Esophagus squamous epithelium (tissue), 5 donors: ENCODE data around the gene SLC26A2. TPM values are rescaled to one million over a fixed set of nuclear protein-coding genes. Genes with fewer than 3 reads are reported as not detected.
A peak's percentile ranks its signal among the peaks of the same experiment; 100 is the strongest.

Experiments
- DNase-seq: peaks from one replicate; lab custom pipeline; 2025; lab: John Stamatoyannopoulos, UW
- H3K27ac ChIP-seq, 4 donors: fragments of 200-600 bp; sonication (generic); one replicate each; pipeline ENCODE4 v1.5.1; 2016 to 2019; ENCODE audit warnings: mild to moderate bottlenecking in 1 of 4
- H3K27me3 ChIP-seq, 4 donors: fragments of 200-600 bp; sonication (generic); 1 replicate in 3 of 4; 2 replicates in 1 of 4; pipeline versions ENCODE4 v1.5.1 to v1.6.0; 2017 to 2021; ENCODE audit warnings: antibody characterized with exemption in 1 of 4
- H3K36me3 ChIP-seq, 3 donors: fragments of 200-600 bp; sonication (generic); one replicate each; pipeline ENCODE4 v1.5.1; 2016 to 2019
- H3K4me1 ChIP-seq, 3 donors: fragments of 200-600 bp; sonication (generic); one replicate each; pipeline ENCODE4 v1.5.1; 2017 to 2019
- H3K4me3 ChIP-seq, 4 donors: fragments of 200-600 bp; sonication (generic); 1 replicate in 3 of 4; 2 replicates in 1 of 4; pipeline ENCODE4 v1.5.1; 2016 to 2019; ENCODE audit warnings: mild to moderate bottlenecking in 2 of 4, moderate library complexity in 1 of 4
- H3K9me3 ChIP-seq, 3 donors: fragments of 200-600 bp; sonication (generic); one replicate each; pipeline ENCODE4 v1.5.1; 2016 to 2019
- CTCF ChIP-seq, 6 experiments: fragments of 450-650 bp in 4 of 6; fragments of 200-600 bp in 2 of 6; sonication (generic) in 2 of 6; IDR thresholded peaks; one replicate each; pipeline ENCODE4 v1.5.1; 2016 to 2019; ENCODE audit warnings: antibody characterized with exemption in 6 of 6, mild to moderate bottlenecking in 4 of 6, moderate library complexity in 4 of 6
- POLR2A ChIP-seq, 4 donors: fragments of 450-650 bp; IDR thresholded peaks; one replicate each; pipeline ENCODE4 v1.6.1; 2017; ENCODE audit warnings: antibody characterized with exemption in 4 of 4, mild to moderate bottlenecking in 4 of 4, moderate library complexity in 3 of 4
- WGBS, 2 donors: methylation state at CpG; one replicate each; pipeline ENCODE4 v1.1.5; 2018; 5-methylcytosine and 5-hydroxymethylcytosine counted together
- intact Hi-C: fragments of 100-400 bp; cut with DNase I; formaldehyde crosslinking; loops from one replicate; pipeline ENCODE4 v1.15.0; 2022
- total RNA-seq, 4 donors: library from RNA; depleted of rRNA; stranded (reverse); fragments of >200 nt; gene quantifications; one replicate each; pipeline ENCODE4 v1.1.0, GENCODE V29; 2016
- donor health status: DM: yes; HTN: yes; CAD: no.

SLC26A2 gene
- total RNA-seq, 4 donors from 2014 or later: 6.3 to 46.3 (median 29.6) TPM

GRCh38 chr5:149922950-149923349, 37.6 kb upstream of the SLC26A2 start:
- no peak for TF ChIP-seq POLR2A (IDR thresholded peaks at IDR 0.05)
- TF ChIP-seq CTCF (IDR thresholded peaks at IDR 0.05): no peak
- no peaks in the 10 kb centered on the region for H3K27me3 ChIP-seq
- 53 to 80% methylated on average over 5 to 6 of the region's 6 CpGs for WGBS, 2 donors
- H3K9me3 ChIP-seq: no peaks in the 10 kb centered on the region
- intact Hi-C loops: no loop called here
- no peak overlapping the region for H3K4me3 ChIP-seq
- H3K4me1 ChIP-seq: peaks cover 0 to 20% (median 0%) of the 10 kb centered on the region in 3 donors
- no peaks in the 10 kb centered on the region for H3K36me3 ChIP-seq
- no peak for DNase-seq
- H3K27ac ChIP-seq: peak overlapping the region in 3 of 4 donors; percentile 23 to 62 (median 41)

GRCh38 chr5:149924486-149924885, 36.1 kb upstream of the SLC26A2 start:
- 74 to 81% methylated on average over 5 of the region's 5 CpGs for WGBS, 2 donors
- H3K4me3 ChIP-seq: no peak overlapping the region
- no peak for DNase-seq
- TF ChIP-seq POLR2A (IDR thresholded peaks at IDR 0.05) (no peak), CTCF (IDR thresholded peaks at IDR 0.05) (no peak)
- peaks cover 0 to 20% (median 0%) of the 10 kb centered on the region in 3 donors for H3K4me1 ChIP-seq
- H3K27ac ChIP-seq: no peak overlapping the region
- no peaks in the 10 kb centered on the region for H3K9me3 ChIP-seq
- intact Hi-C loops: no loop called here
- no peaks in the 10 kb centered on the region for H3K27me3 ChIP-seq
- no peaks in the 10 kb centered on the region for H3K36me3 ChIP-seq

GRCh38 chr5:149930043-149930748, 30.4 kb upstream of the SLC26A2 start:
- Histone ChIP-seq H3K4me3 (peak overlapping the region in 2 of 4 donors; percentile 14 to 29), H3K27ac (no peak overlapping the region), H3K27me3 (peaks cover 0 to 6% (median 0%) of the 10 kb centered on the region in 4 donors), H3K9me3 (no peaks in the 10 kb centered on the region), H3K36me3 (no peaks in the 10 kb centered on the region), H3K4me1 (peaks cover 0 to 15% (median 0%) of the 10 kb centered on the region in 3 donors)
- DNase-seq: no peak
- no peak for TF ChIP-seq POLR2A (IDR thresholded peaks at IDR 0.05)
- no peak for TF ChIP-seq CTCF (IDR thresholded peaks at IDR 0.05)
- WGBS, 2 donors: 63 to 77% methylated on average over 6 of the region's 6 CpGs
- intact Hi-C loops: no loop called here

- Histone ChIP-seq H3K27me3 (peaks cover 0 to 6% (median 0%) of the 10 kb centered on the region in 4 donors), H3K9me3 (no peaks in the 10 kb centered on the region), H3K4me1 (peaks cover 0 to 23% (median 6%) of the 10 kb centered on the region in 3 donors), H3K36me3 (no peaks in the 10 kb centered on the region), H3K27ac (no peak overlapping the region), H3K4me3 (peak overlapping the region in 1 of 4 donors; percentile 14)
- intact Hi-C loops: no loop called here
- TF ChIP-seq POLR2A (IDR thresholded peaks at IDR 0.05): no peak
- TF ChIP-seq CTCF (IDR thresholded peaks at IDR 0.05): no peak
- no peak for DNase-seq
- WGBS, 2 donors: 65 to 71% methylated on average over 7 of the region's 7 CpGs
Measured at GRCh38 chr5:149930749-149931574, 29.6 kb upstream of the SLC26A2 start.

- H3K4me1 ChIP-seq: peaks cover 0 to 33% (median 8%) of the 10 kb centered on the region in 3 donors
- DNase-seq: no peak
- no peaks in the 10 kb centered on the region for H3K36me3 ChIP-seq
- H3K27me3 ChIP-seq: peaks cover 0 to 6% (median 0%) of the 10 kb centered on the region in 4 donors
- H3K9me3 ChIP-seq: no peaks in the 10 kb centered on the region
- intact Hi-C loops: no loop called here
- no peak overlapping the region for H3K4me3 ChIP-seq
- TF ChIP-seq POLR2A (IDR thresholded peaks at IDR 0.05) (no peak), CTCF (IDR thresholded peaks at IDR 0.05) (no peak)
- 78 to 86% methylated on average over 14 of the region's 14 CpGs for WGBS, 2 donors
- H3K27ac ChIP-seq: no peak overlapping the region
Measured at GRCh38 chr5:149931992-149932436, 28.5 kb upstream of the SLC26A2 start.
